Stimulated activated effector memory CD8-positive, alpha-beta T cell treated with anti-CD3 and anti-CD28 coated beads, Interleukin-12 subunit alpha, Interleukin-12 subunit beta, amount 100 ng/mL, for 72 hours (primary cell): Measurements from ENCODE around the gene REXO1.
A peak's percentile ranks its signal among the peaks of the same experiment; 100 is the strongest.
"Not testable (repeated sequence)": the region's sequence is repeated elsewhere in the genome, so short reads cannot be mapped to it uniquely, and the experiment has no call there.

ENCODE experiments used
- ATAC-seq: fragments of 150-1000 bp; cut with Tn5 transposase; 2 replicates; pipeline ENCODE4 v1.10.0; 2021
- DNase-seq, 2 donors: peaks; one replicate each; pipeline ENCODE4 v3.0.0; 2021 to 2022; ENCODE audit warnings: low spot score in 2 of 2
- H3K27ac Mint-ChIP-seq: one replicate; pipeline ENCODE4 v1.8.0; 2022; ENCODE audit warnings: mild to moderate bottlenecking, mixed read lengths
- H3K36me3 Mint-ChIP-seq: one replicate; pipeline ENCODE4 v1.8.0; 2022; ENCODE audit warnings: mild to moderate bottlenecking, mixed read lengths
- H3K4me1 Mint-ChIP-seq: one replicate; pipeline ENCODE4 v1.8.0; 2022; ENCODE audit warnings: mixed read lengths
- H3K4me3 Mint-ChIP-seq: one replicate; pipeline ENCODE4 v1.8.0; 2022; ENCODE audit warnings: mild to moderate bottlenecking, mixed read lengths
- H3K9me3 Mint-ChIP-seq: one replicate; pipeline ENCODE4 v1.8.0; 2022; ENCODE audit warnings: mixed read lengths

The REXO1 gene

DNA sequence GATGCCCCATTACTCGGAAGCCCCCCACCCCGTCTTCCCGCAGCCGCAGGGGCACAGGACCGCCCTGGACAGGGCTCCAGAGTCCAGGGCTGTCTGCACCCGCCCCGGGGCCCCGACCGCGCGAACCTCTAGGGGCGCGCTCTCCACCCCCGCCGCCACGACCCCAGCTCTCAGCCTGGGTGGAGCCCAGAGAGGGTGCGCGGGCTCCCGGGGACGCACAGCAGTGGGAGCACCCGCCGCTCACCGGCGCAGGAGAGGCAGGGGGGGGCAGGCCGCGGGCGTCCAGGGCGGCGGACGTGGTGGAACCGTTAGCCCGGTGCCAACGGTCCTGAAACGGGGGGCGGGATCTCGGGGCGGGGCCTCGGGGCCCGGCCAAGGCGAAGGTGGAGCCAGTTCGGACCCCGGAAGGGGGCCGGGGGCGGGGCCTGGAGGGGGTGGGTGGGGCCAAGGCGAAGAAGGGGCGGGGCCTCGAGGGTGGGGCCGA, 36.3 kb downstream of the REXO1 start, which contains the start of gene ATP8B3:
TSS of gene ATP8B3 (minus strand) at position 335 of the 484 bp plus-strand sequence. CDS start 540 bp downstream, outside the sequence.
- Mint-ChIP-seq H3K27ac (peak within 1 kb of the TSS; percentile 89), H3K4me3 (peak within 1 kb of the TSS; percentile 93), H3K36me3 (peaks cover 37% of the 10 kb centered on the region), H3K4me1 (peaks cover 25% of the 10 kb centered on the region), H3K9me3 (no peaks in the 10 kb centered on the region)
- DNase-seq: peak; percentile 54 to 85
- ATAC-seq: peak; percentile 47

- DNase-seq (peak; percentile 42 to 65), ATAC-seq (peak; percentile 16)
- peaks cover 35% of the 10 kb centered on the region for H3K36me3 Mint-ChIP-seq
- peak overlapping the region; percentile 93 for H3K4me3 Mint-ChIP-seq
- H3K9me3 Mint-ChIP-seq: no peaks in the 10 kb centered on the region
- peak overlapping the region; percentile 53 for H3K27ac Mint-ChIP-seq
- peaks cover 25% of the 10 kb centered on the region for H3K4me1 Mint-ChIP-seq
These were observed 36.8 kb downstream of the REXO1 start for GRCh38 chr19:1811472-1811894.

DNA sequence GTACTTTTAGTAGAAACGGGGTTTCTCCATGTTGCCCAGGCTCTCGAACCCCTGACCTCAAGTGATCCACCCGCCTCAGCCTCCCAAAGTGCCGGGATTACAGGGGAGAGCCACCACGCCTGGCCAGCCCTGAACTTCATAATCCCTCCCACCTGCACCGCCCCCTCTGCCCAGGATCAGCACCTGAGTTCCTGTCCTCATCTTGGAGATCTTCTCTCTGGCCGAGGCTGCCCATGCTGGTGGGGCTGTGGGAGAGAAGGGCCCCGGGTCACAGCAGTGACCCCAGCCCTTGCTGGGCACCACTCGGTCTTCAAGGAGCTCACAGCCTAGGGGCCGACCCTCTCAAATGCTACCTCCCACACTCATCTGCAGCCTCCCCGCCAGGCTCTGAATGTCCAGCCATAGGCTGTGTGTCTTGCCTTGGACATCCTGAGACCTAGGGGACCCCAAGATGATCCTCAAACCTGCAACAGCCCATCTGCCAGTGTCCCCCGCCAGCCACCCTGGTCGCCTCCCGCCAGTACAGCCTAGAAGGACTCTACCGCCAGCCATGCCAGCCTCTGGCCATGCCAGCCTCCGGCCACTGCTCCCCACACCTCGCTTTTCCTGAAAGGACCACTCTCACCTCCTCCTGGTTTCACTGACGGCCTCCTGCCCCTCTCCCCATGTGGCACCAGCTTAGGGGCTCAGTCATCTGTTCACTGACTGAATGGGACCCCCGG, 37.7 kb downstream of the REXO1 start:
- peak overlapping the region; percentile 29 for H3K27ac Mint-ChIP-seq
- peaks cover 29% of the 10 kb centered on the region for H3K36me3 Mint-ChIP-seq
- no peak for DNase-seq
- peak overlapping the region; percentile 93 for H3K4me3 Mint-ChIP-seq
- ATAC-seq: no peak
- peaks cover 25% of the 10 kb centered on the region for H3K4me1 Mint-ChIP-seq
- no peaks in the 10 kb centered on the region for H3K9me3 Mint-ChIP-seq

GRCh38 chr19:1809678-1810077, 38.6 kb downstream of the REXO1 start:
- H3K9me3 Mint-ChIP-seq: no peaks in the 10 kb centered on the region
- peaks cover 21% of the 10 kb centered on the region for H3K36me3 Mint-ChIP-seq
- H3K4me3 Mint-ChIP-seq: no peak overlapping the region
- ATAC-seq (no peak), DNase-seq (no peak)
- H3K4me1 Mint-ChIP-seq: peaks cover 25% of the 10 kb centered on the region
- no peak overlapping the region for H3K27ac Mint-ChIP-seq

- H3K36me3 Mint-ChIP-seq: peaks cover 17% of the 10 kb centered on the region
- H3K4me1 Mint-ChIP-seq: peaks cover 25% of the 10 kb centered on the region
- H3K27ac Mint-ChIP-seq: no peak overlapping the region
- no peaks in the 10 kb centered on the region for H3K9me3 Mint-ChIP-seq
- H3K4me3 Mint-ChIP-seq: no peak overlapping the region
- no peak for DNase-seq
- ATAC-seq: no peak
These were observed 39.9 kb downstream of the REXO1 start for GRCh38 chr19:1808395-1808731.

DNA sequence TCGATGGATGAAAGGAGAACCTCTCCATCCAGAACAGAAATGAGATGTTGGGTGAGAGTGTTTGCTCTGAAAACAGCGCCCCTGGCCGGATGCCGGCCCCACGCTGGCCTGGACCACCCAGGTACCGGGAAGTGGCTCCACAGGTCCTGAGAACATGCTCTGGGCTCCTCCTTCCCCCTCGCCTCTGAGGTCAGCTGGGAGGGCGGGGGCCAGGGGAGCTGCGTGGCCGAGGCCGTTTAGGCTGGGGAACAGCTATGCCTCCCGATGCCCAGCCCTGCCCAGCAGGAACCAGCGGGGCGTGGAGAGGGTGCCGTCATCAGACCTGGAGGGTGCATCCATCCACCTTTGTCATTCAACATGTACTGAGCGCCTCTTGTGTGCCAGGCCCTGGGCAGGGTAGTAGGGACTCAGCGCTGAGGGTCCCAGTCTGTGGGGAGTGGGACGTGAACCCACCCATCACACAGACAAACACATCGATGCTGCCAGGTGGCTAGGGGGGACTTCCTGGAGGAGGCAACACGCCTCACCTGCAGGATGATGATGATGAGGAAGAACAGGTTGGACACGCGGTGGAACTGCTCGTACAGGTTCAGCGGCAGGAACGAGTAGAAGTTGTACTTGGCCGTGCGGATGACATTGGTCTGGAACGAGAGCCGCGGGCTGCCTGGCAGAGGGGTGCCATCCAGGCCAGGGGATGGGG, 40.4 kb downstream of the REXO1 start:
- H3K9me3 Mint-ChIP-seq: no peaks in the 10 kb centered on the region
- DNase-seq: no peak
- peaks cover 14% of the 10 kb centered on the region for H3K36me3 Mint-ChIP-seq
- no peak overlapping the region for H3K4me3 Mint-ChIP-seq
- H3K4me1 Mint-ChIP-seq: peaks cover 20% of the 10 kb centered on the region
- ATAC-seq: no peak
- H3K27ac Mint-ChIP-seq: no peak overlapping the region

DNA sequence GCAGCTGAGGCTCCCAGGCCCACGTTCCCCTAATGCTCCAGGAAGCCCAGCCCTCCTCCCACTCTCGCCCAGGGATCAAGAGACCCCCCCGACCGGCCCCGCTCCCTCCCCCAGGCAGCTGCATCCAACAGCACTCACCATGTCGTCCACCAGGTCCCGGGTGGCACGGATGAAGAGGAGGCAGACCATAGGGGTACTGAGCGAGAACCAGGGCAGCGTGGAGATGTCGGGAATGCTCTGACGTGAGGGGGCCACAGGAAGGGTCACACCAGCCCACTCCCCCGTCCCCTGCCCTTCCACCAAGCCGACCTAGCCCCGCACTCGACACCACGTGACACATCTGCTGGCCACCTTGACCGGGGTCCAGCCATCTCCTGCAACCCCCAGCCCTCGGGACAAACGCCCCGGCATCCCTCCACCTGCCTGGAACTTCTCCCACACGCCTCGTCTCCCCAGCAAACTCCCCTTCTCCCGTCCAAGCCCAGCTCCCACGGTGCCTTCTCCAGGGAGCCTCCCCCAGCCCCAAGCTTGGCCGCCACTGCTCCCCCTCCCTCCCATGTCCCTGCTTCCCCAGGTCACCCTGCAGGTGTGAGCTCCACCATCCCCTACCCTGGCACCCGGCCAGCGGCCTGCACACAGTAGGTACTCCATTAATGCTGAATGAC, 41.1 kb downstream of the REXO1 start:
- DNase-seq: no peak
- peaks cover 14% of the 10 kb centered on the region for H3K4me1 Mint-ChIP-seq
- peaks cover 7% of the 10 kb centered on the region for H3K36me3 Mint-ChIP-seq
- no peaks in the 10 kb centered on the region for H3K9me3 Mint-ChIP-seq
- ATAC-seq: no peak
- H3K4me3 Mint-ChIP-seq: no peak overlapping the region
- no peak overlapping the region for H3K27ac Mint-ChIP-seq

GRCh38 chr19:1806184-1807029, 41.9 kb downstream of the REXO1 start:
- peaks cover 7% of the 10 kb centered on the region for H3K36me3 Mint-ChIP-seq
- peaks cover 11% of the 10 kb centered on the region for H3K4me1 Mint-ChIP-seq
- no peaks in the 10 kb centered on the region for H3K9me3 Mint-ChIP-seq
- ATAC-seq (no peak), DNase-seq (no peak)
- H3K4me3 Mint-ChIP-seq: no peak overlapping the region
- H3K27ac Mint-ChIP-seq: no peak overlapping the region

DNA sequence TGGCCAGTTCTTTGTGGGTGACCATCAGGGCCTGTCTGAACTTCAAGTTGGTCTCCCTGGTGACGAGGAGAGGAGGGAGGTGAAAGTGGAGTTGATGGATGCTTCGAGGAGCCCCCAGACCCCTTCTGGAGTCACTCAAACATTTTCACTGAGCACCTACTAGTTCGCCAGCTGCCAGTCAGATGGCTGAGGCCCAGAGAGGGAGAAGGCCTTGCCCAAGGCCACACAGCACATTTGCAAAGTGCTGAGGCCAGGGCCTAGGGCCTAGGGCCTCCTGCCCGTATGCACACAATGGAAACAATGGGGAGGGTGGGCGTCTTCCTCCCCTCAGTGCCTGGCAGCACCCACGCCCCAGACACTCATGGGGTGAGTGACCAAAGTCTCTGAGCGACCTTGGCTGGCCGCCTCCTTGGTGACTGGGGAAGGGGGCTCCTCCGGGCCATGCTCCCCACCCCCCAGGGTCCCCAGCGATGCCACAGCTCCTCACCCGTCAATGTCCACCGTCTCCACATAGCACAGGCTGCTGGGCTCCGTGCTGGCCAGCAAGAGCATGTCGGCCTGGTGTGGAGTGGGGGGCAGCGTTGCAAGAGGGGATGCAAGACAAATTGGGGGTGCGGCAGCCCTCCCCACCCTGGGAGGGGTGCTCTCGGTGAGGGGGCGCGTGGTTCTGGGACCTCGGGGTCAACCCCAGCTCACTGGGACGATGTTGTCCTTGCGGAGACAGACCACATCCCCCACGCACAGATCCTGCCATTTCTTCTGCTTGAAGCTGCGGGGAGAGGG, 42.7 kb downstream of the REXO1 start:
- Mint-ChIP-seq H3K4me1 (peaks cover 3% of the 10 kb centered on the region), H3K27ac (no peak overlapping the region)

DNA sequence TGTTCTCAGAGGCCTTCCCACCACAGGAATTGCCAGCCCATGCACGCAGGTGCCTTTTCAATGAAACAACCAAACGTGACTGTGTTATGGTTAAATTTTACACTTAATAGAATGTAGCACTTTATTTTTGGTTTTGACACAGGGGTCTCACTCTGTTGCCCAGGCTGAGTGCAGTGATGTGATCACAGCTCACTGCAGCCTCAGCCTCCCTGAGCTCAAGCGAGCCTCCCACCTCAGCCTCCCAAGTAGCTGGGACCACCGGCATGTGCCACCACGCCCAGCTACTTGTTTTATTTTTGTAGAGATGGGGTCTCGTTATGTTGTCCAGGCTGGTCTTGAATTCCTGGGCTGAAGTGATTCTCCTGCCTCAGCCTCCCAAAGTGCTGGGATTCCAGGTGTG, 43.4 kb downstream of the REXO1 start:
- Mint-ChIP-seq H3K4me3 (no peak overlapping the region), H3K4me1 (no peaks in the 10 kb centered on the region), H3K27ac (no peak overlapping the region), H3K9me3 (no peaks in the 10 kb centered on the region), H3K36me3 (peaks cover 4% of the 10 kb centered on the region)
- no peak for DNase-seq
- ATAC-seq: no peak

More for the DNA sequence above, 42.7 kb downstream of the REXO1 start:
- H3K9me3 Mint-ChIP-seq: no peaks in the 10 kb centered on the region
- ATAC-seq: no peak
- H3K36me3 Mint-ChIP-seq: peaks cover 2% of the 10 kb centered on the region
- no peak overlapping the region for H3K4me3 Mint-ChIP-seq
- no peak for DNase-seq

DNA sequence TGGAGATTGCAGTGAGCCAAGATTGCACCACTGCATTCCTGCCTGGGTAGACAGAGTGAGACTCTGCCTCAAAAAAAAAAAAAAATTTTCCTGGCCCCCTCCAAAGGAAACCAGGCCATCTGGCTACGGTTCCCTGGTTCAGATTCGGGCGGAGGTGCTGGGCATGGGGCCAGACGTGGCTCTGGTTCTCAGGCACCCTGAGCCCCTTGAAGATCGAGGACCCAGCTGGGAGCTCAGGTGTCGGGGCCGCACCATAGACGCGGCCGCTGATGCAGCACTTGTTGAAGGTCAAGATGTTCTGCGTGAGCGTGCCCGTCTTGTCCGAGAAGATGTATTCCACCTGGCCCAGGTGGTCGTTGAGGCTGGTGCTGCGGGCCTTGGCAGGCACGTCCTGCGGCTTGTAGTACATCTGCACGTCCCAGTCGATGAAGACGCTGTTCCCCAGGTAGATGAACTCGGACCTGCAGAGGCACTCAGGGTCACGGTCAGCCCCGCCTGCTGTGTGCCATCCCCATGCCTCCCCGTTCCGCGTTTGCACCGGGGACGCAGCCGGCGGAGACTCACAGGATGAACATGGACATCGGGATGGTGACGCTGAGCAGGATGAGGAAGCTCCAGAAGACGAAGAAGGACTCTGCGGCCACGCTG, 48.5 kb downstream of the REXO1 start:
- Mint-ChIP-seq H3K4me3 (no peak overlapping the region), H3K36me3 (peaks cover 4% of the 10 kb centered on the region), H3K27ac (no peak overlapping the region), H3K9me3 (no peaks in the 10 kb centered on the region), H3K4me1 (peaks cover 8% of the 10 kb centered on the region)
- no peak for ATAC-seq
- no peak for DNase-seq

- H3K27ac Mint-ChIP-seq, H3K9me3 Mint-ChIP-seq, DNase-seq, H3K4me3 Mint-ChIP-seq, H3K36me3 Mint-ChIP-seq, ATAC-seq: not testable (repeated sequence)
- H3K4me1 Mint-ChIP-seq: peaks cover 15% of the 10 kb centered on the region
These were observed 51.0 kb downstream of the REXO1 start for GRCh38 chr19:1797313-1797712.

DNA sequence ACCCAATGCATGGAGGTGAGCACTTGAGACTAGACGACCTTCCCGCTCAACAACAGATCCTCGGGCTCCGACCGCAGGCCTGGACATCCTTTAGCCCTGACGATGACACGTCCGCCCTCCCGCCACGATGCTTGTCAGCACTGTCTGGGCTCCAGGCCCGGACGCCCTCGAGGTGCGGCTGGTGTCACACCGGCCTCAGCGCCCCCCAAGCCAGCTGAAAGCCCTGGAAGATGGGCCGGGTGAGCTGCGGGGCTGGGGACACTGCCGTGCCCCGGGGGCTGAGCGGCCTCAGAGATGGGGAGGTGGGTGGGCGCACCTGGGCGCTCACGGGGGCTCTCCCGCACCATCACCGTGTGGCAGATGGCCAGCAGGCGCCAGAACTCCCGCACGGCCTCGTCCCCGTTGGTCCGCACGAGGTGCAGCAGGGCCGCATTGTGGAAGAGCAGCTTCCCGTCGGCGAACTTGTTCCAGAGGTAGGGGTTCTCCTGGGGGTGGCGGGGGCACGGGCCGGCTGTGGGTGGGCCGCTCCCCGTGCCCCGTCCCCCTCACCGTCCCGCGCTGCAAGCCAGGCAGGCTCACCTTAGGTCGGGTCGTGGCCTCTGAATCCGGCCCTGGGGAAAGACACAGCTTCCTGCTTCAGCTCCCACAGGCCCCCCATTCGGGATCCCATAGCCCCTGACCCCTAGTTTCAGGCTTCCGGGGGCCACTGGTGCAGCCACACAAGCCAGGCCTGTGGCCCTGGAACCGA, 51.7 kb downstream of the REXO1 start:
- no peak overlapping the region for H3K4me3 Mint-ChIP-seq
- H3K36me3 Mint-ChIP-seq: peaks cover 4% of the 10 kb centered on the region
- DNase-seq (no peak), ATAC-seq (no peak)
- no peaks in the 10 kb centered on the region for H3K9me3 Mint-ChIP-seq
- H3K27ac Mint-ChIP-seq: no peak overlapping the region
- peaks cover 15% of the 10 kb centered on the region for H3K4me1 Mint-ChIP-seq
